Smooth muscle cell (in vitro differentiated cells): Measurements from ENCODE around the gene ARMH1. TPM values are rescaled to one million over a fixed set of nuclear protein-coding genes. Genes with fewer than 3 reads are reported as not detected.

Experiments
- DNase-seq: peaks from one replicate; lab custom pipeline; 2025; ENCODE audit not compliant: unreplicated experiment; lab: John Stamatoyannopoulos, UW
- H2AFZ ChIP-seq: fragments of 200-600 bp; sonication (generic); 2 replicates; pipeline ENCODE4 v1.6.0; 2016; ENCODE audit warnings: antibody characterized with exemption, low read depth, mild to moderate bottlenecking
- H3F3A ChIP-seq: fragments of 200-600 bp; sonication (generic); 2 replicates; pipeline ENCODE4 v1.6.0; 2017; ENCODE audit warnings: antibody characterized with exemption, low read depth
- H3K27ac ChIP-seq: fragments of 200-600 bp; sonication (generic); 2 replicates; pipeline ENCODE4 v1.5.1; 2016; ENCODE audit warnings: low read depth, mild to moderate bottlenecking
- H3K27me3 ChIP-seq: fragments of 200-600 bp; sonication (generic); 2 replicates; pipeline ENCODE4 v1.6.1; 2016; ENCODE audit warnings: low read depth, mild to moderate bottlenecking
- H3K36me3 ChIP-seq: fragments of 200-600 bp; sonication (generic); 2 replicates; pipeline ENCODE4 v1.5.1; 2016; ENCODE audit warnings: low read depth
- H3K4me1 ChIP-seq: fragments of 200-600 bp; sonication (generic); 2 replicates; pipeline ENCODE4 v1.5.1; 2016; ENCODE audit warnings: low read depth
- H3K4me2 ChIP-seq: fragments of 200-600 bp; sonication (generic); 2 replicates; pipeline ENCODE4 v1.6.0; 2016; ENCODE audit warnings: mild to moderate bottlenecking
- H3K4me3 ChIP-seq: fragments of 200-600 bp; sonication (generic); 2 replicates; pipeline ENCODE4 v1.5.1; 2016; ENCODE audit warnings: mild to moderate bottlenecking
- H3K79me2 ChIP-seq: fragments of 200-600 bp; sonication (generic); 2 replicates; pipeline ENCODE4 v1.6.0; 2016; ENCODE audit warnings: low read depth, mild to moderate bottlenecking
- H3K9ac ChIP-seq: fragments of 200-600 bp; sonication (generic); 2 replicates; pipeline ENCODE4 v1.6.0; 2016; ENCODE audit warnings: low read depth
- H3K9me3 ChIP-seq: fragments of 200-600 bp; sonication (generic); replicated peaks from 2 replicates; pipeline ENCODE4 v1.5.1; 2016; ENCODE audit warnings: low read depth
- H4K20me1 ChIP-seq: fragments of 200-600 bp; sonication (generic); 2 replicates; pipeline ENCODE4 v1.6.0; 2016; ENCODE audit warnings: low read depth
- WGBS: methylation state at CpG from one replicate; pipeline ENCODE4 v1.1.7; 2016; ENCODE audit warnings: low lambda C conversion rate; 5-methylcytosine and 5-hydroxymethylcytosine counted together
- polyA plus RNA-seq: library from polyadenylated mRNA; unstranded; fragments of >200 nt; fragmentation: Nextera tagmentation; extraction: Ambion mirVana; gene quantifications from 2 replicates; pipeline ENCODE4 v1.2.1, GENCODE V29; 2016
- total RNA-seq: library from RNA; depleted of rRNA; stranded (reverse); fragments of >200 nt; gene quantifications from 2 replicates; pipeline ENCODE4 v1.2.3, GENCODE V29; 2014
- TF ChIP-seq, protein P1 (sequence below): fragments of 200-600 bp; sonication (generic); IDR thresholded peaks from 2 replicates; pipeline ENCODE4 v1.5.1; 2017; ENCODE audit warnings: borderline replicate concordance, mild to moderate bottlenecking, antibody characterized with exemption; ENCODE audit not compliant: insufficient read depth, poor library complexity, severe bottlenecking

Gene ARMH1
- total and polyA plus RNA-seq, 2 experiments from 2014 or later, result 1.5 to 8.3 TPM

GRCh38 chr1:44646261-44647110 lies 28.0 kb upstream of the ARMH1 start:
- H3K9ac ChIP-seq, result no peak overlapping the region
- H3K4me1 ChIP-seq, result peaks cover 4% of the 10 kb centered on the region
- no peaks in the 10 kb centered on the region for H3K36me3 ChIP-seq
- no peaks in the 10 kb centered on the region for H3K27me3 ChIP-seq
- no peaks in the 10 kb centered on the region for H3K79me2 ChIP-seq
- H3K4me2 ChIP-seq, result no peak overlapping the region
- H3K9me3 ChIP-seq, result no peaks in the 10 kb centered on the region
- no peak for DNase-seq
- WGBS, result 97% methylated on average over 25 of the region's 28 CpGs
- H2AFZ ChIP-seq, result no peak overlapping the region
- TF ChIP-seq, protein P1, sequence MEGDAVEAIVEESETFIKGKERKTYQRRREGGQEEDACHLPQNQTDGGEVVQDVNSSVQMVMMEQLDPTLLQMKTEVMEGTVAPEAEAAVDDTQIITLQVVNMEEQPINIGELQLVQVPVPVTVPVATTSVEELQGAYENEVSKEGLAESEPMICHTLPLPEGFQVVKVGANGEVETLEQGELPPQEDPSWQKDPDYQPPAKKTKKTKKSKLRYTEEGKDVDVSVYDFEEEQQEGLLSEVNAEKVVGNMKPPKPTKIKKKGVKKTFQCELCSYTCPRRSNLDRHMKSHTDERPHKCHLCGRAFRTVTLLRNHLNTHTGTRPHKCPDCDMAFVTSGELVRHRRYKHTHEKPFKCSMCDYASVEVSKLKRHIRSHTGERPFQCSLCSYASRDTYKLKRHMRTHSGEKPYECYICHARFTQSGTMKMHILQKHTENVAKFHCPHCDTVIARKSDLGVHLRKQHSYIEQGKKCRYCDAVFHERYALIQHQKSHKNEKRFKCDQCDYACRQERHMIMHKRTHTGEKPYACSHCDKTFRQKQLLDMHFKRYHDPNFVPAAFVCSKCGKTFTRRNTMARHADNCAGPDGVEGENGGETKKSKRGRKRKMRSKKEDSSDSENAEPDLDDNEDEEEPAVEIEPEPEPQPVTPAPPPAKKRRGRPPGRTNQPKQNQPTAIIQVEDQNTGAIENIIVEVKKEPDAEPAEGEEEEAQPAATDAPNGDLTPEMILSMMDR, result no peak
- H3K27ac ChIP-seq, result no peak overlapping the region
- no peaks in the 10 kb centered on the region for H3F3A ChIP-seq
- peaks cover 18% of the 10 kb centered on the region for H4K20me1 ChIP-seq
- no peak overlapping the region for H3K4me3 ChIP-seq

DNA sequence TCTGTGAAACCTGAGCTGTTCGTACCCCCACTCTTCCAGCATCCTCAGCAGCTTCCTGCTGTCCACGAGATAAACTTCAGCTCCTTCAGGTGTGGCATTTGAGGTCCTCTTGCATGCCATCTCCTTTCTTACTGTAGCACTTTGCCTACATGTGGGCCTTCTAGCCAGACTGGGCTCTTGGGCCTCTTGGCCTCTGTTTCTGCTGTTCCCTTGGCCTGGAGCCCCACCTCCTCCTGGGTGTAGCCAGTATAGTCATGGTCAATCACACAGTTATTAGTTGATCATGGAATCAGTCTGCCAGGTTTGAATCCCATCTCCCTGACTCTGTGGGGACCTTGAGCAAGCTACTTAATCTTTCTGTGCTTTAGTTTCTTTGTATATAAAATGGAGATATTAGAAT lies 26.6 kb upstream of the ARMH1 start:
- DNase-seq, result no peak
- 92% methylated on average over 2 of the region's 2 CpGs for WGBS
- no peaks in the 10 kb centered on the region for H3K9me3 ChIP-seq
- no peak overlapping the region for H3K9ac ChIP-seq
- no peaks in the 10 kb centered on the region for H3K79me2 ChIP-seq
- TF ChIP-seq, protein P1, result no peak
- no peak overlapping the region for H2AFZ ChIP-seq
- H3K27me3 ChIP-seq, result no peaks in the 10 kb centered on the region
- H4K20me1 ChIP-seq, result peaks cover 12% of the 10 kb centered on the region
- no peak overlapping the region for H3K4me2 ChIP-seq
- H3K4me1 ChIP-seq, result peaks cover 4% of the 10 kb centered on the region
- H3K36me3 ChIP-seq, result no peaks in the 10 kb centered on the region
- no peaks in the 10 kb centered on the region for H3F3A ChIP-seq
- no peak overlapping the region for H3K27ac ChIP-seq
- no peak overlapping the region for H3K4me3 ChIP-seq

DNA sequence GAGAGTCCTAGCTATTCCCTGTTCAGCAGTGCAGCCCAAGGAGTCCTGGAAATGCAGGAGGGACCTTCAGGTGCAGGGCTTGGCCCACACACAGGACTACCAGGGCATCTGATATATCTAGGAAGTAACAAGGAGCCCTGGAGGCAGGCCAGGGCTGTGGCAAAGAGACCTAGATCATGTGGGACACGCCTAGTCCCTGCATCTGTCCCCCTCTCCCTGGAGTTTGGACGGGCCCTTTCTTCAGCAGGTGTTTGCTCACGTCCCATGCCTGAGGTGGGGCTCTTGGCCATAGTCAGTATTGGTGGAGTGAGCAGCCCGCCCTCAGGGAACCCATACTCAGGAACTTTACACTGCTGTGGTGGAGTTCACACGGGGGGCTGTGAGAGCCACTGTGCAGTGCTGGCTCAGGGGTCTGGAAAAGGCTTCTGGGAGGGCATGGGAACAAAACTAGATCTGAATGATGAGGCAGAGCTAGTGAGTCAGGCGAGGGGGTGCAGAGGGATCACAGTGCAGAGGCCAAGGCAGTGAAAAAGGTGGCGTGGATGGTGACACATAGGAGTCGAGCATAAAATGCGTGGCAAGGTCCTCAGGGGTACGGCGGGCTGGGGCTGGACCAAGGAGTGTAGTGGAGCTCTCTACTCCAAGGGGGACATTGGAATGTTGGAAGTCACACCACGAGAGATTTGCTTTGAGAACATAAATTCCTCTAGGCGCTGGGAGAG lies 25.8 kb upstream of the ARMH1 start:
- H3K4me2 ChIP-seq, result no peak overlapping the region
- no peaks in the 10 kb centered on the region for H3K9me3 ChIP-seq
- H2AFZ ChIP-seq, result no peak overlapping the region
- H3K4me1 ChIP-seq, result peaks cover 4% of the 10 kb centered on the region
- TF ChIP-seq, protein P1, result no peak
- H3K4me3 ChIP-seq, result no peak overlapping the region
- no peaks in the 10 kb centered on the region for H3F3A ChIP-seq
- no peaks in the 10 kb centered on the region for H3K36me3 ChIP-seq
- 92% methylated on average over 13 of the region's 13 CpGs for WGBS
- no peaks in the 10 kb centered on the region for H3K79me2 ChIP-seq
- no peaks in the 10 kb centered on the region for H3K27me3 ChIP-seq
- H3K9ac ChIP-seq, result no peak overlapping the region
- H4K20me1 ChIP-seq, result peaks cover 5% of the 10 kb centered on the region
- no peak overlapping the region for H3K27ac ChIP-seq
- DNase-seq, result no peak
